PC-3 (cell line): Measurements from ENCODE around the gene CDKL5.

Experiments
- CTCF ChIP-seq: fragments of 300-600 bp; sonication (generic); conservative IDR thresholded peaks from 2 replicates; pipeline ENCODE4 v1.5.1; 2017; ENCODE audit warnings: antibody characterized with exemption, low read depth, mild to moderate bottlenecking, low read length
- EZH2 ChIP-seq: fragments of 300-600 bp; sonication (generic); IDR thresholded peaks from one replicate; pipeline ENCODE4 v1.6.1; 2017; ENCODE audit warnings: antibody characterized with exemption, mild to moderate bottlenecking, low read length; ENCODE audit not compliant: unreplicated experiment

GRCh38 chrX:18701621-18702361 is 276.4 kb downstream of the CDKL5 start:
- no peak for TF ChIP-seq CTCF
- TF ChIP-seq EZH2: no peak
